GM18858 (cell line): ENCODE results near the gene CREG2.
"Not testable (repeated sequence)": the region's sequence is repeated elsewhere in the genome, so short reads cannot be mapped to it uniquely, and the experiment has no call there.

Source experiments
- ATAC-seq: cut with Tn5 transposase; IDR thresholded peaks from one replicate; pipeline ENCODE4 v1.9.1; 2021; ENCODE audit not compliant: unreplicated experiment

CREG2 gene

DNA sequence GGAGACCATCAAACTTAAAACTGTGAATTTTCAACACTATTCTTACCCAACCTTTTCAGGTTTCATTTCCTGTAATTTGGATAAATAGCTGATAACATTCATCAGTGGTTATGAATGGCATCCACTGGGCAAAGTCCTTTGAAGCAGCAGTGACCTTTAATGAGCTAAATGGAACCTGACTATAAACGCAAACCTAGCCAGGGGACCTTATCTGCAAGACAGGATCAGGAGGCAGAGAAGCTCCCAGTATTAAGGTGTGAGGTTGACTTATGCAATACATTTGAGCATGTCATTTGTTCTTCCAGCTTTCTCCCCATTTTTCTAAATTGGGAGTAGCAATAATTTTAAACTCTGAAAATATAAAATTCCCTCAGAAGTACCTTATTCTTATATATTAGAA lies 38.4 kb downstream of the CREG2 start:
- no peak for ATAC-seq

DNA sequence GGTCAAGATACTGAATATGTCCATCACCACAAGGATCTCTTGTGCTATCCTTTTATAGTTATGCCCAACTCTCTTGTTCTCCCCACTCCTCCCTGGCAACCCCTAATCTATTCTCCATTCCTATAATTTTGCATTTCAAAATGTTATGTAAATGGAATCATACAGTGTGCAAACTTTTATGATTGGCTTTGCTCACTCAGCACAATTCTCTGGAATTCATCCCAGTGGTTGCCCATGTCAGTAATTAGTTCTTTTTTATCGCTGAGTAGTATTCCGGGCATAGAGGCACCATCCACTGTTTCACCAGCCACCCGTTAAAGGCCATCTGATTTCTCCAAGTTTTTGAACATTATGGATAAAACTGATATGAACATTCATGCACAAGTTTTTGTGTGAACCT lies 40.4 kb downstream of the CREG2 start:
- no peak for ATAC-seq

DNA sequence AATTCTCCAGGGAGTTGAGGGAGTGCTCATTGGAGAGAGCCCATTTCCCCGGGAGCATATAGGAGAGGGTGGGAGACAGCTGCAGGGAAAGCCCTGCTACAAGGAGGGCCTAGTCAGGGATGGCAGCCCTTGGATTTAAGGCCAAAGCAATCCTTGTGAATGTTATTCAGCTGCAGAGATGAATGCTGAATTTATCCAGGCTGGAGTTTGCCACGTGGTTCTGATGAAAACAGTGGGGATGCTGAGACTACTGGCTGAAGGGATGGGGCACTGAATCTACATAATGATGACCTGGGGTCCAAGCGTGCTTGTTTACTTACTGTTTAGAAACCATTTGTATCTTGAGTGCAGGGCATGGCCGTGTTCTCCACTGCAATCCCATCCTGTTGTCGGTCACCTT lies 43.2 kb downstream of the CREG2 start:
- no peak for ATAC-seq

DNA sequence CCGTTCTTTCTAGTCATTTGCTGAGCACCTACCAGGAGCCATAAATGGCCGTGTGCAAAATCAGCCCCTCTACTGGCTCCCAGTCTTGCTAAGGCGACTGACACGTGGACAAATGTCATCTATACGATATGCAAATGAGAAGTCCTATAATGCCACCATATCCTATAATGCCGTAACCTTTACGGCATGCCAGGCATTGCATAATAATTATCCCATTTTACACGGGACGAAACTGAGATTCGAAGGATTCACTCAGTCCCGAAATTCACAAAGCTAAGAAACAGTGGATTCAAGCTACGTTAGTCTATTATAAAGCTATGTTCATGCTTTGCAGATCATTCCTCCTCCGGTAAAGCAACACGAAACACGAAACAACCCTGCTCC lies 44.7 kb downstream of the CREG2 start:
- ATAC-seq, result no peak

DNA sequence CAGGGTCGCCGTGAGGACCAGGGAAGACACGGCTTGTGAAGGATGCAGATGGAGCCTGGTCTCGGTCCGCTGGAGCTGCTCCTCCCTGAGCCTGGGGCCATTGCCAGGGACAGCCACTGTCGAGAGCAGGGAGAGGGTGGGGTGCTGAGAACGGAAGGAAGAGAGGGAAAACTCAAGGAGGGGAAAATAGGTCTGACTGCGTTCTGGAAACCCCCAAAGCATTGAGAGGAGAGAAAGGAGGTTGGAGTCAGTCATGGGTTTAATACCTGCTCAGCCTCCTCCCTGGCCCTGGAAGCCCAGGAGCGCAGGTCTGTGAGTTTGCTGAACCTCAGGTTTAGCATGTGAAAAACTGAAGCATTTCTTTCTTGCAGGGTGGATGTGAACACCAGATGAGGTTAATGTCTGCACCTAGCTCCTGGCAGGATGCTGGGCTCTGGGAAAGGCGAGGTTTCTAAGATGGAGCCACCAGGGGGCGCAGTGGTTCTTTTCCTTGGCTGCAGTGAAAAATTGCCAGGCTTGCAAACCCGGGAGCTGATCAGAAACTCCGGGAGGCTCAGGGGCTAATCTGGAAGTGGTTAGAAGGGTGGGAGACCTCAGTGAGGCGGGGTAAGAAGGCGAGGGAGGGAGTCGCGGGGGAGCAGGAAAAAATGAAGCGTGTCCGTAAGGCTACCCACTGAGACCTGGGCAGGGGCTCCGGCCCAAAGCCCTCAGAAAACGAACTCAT lies 45.2 kb downstream of the CREG2 start:
- ATAC-seq, result no peak

DNA sequence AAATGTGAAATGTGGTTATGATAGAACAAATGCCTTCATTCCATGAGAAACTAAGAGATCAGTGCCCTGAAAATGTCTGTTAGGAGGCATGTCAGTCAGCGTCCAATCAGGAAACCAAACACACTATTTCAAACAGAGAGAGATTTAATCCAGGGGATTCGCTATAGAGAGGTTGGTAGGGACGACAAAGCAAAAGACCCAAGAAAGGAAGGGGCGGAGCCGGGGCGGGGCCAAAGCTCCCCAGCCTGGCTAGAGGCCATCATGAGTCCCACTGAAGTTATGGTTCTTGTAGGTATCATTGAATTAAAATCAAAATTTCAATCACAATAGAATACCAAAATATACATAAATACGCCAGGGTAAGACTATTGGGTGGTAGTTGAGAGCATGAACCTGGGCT lies 45.9 kb downstream of the CREG2 start:
- no peak for ATAC-seq

DNA sequence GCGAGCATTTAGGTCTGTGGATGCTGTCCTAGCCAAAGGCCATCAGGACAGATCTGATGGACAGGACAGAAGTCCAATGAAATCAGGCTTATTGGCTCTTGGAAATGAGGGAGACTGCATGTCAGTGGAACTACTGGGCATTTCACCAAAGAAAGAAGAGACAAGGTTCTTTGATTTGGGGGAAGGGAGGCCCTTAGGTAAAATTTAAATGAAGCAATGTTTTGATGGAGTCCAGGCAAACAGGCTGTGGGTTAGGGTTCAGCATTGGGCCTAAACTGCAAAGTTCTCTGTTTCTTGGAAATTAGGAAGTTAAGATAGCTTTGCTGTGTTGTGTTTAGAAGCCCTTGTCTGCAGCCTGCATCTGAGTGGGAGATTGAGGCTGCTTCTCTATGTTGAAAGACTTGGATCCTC lies 47.2 kb downstream of the CREG2 start:
- ATAC-seq, result no peak

DNA sequence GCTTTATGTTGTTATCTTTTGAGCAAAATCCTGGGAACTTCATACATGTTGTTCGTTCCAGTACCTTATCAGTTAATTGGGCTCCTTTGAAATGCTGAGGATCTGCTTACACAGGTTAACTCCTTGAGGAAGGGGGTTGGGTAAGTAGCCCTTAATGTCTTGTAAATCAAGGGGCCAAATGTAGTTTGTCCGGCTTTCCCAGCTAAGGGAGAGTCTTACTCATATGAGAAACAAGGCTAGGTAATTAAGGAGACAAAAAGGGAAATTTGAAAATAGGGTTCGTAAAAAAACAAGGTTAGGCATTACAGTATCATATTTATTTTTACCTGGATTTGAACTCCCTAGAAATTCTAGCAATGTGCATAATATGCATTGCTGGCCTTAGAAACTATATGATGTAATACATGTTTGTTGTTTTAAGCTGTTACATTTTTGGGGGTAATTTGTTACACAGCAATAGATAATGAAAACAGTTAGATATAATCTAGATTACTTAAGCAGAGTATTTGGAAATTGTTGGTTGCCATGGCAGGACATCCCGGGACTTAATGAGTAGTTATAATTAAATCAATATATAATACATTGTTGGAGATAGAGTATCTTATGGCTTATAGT lies 47.9 kb downstream of the CREG2 start:
- ATAC-seq, result no peak

DNA sequence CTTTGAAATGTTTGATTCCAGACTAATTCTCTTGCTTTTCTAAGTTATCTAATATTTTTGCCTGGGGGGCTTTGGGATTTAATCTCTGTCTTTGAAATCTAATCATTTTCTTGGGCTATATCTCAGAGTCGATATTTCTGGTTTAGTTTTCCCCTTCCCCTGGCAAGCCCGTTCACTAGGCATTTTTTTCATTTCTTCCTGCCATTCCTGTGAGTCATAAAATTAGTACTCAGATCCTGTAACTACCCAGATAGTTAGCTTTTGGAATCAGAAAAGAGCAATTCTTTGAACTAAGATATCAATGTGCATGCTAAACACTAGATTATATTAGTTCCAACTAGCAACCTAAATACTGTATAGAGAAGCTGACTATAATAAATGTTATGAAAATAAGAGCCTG lies 49.4 kb downstream of the CREG2 start:
- ATAC-seq, result no peak

DNA sequence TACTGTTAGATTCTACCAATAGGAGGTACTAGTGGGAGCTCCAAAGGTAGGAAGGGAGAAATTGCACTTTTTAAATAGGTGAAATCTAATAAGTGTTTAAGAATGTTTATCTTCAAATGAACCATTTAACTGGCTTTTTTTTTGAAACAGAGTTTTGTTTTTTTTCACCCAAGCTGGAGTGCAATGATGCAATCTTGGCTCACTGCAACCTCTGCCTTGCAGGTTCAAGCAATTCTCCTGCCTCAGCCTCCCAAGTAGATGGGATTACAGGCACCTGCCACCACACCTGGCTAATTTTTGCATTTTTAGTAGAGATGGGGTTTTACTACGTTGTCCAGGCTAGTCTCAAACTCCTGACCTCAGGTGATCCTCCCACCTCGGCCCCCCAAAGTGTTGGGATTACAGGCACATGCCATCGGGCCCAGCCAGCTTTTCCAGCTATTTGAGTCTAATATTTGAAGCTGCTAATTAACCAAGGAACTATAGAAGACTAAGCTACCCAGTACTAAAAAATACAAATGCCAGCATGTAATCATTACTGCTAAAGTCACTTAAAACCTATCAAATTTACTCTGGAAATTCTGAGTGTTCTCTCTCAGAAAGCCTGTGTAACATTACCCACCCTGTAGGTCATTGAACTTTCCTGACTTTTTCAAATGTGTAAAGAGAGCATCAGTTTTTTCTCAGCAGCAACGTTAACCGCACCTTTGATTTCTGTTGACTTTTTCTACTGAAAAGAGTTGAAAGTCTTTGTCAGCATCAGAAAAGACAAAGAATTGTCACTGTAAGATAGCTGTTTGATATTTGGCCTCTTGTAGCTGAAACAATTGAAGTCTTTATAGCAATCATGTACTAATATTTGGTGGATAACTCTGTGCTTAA lies 54.2 kb downstream of the CREG2 start:
- ATAC-seq, result no peak

DNA sequence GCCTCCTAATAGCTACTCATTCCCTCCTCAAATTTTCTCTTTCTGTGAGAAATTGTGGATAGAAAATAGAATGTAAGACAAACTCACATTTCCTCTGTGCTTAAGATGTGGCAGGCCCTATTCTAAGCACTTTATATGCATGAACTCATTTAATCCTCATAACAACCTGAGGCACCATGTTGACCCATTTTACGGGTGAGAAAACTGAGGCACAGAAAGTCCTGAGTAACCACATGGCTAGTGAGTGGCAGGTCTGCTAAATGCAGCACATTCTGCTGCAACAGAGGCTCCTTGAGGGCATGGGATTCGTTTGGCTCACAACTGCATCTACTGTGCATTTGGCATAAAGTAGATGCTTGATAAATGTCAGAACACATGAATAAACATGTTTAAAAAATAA lies 56.1 kb downstream of the CREG2 start:
- ATAC-seq, result no peak

DNA sequence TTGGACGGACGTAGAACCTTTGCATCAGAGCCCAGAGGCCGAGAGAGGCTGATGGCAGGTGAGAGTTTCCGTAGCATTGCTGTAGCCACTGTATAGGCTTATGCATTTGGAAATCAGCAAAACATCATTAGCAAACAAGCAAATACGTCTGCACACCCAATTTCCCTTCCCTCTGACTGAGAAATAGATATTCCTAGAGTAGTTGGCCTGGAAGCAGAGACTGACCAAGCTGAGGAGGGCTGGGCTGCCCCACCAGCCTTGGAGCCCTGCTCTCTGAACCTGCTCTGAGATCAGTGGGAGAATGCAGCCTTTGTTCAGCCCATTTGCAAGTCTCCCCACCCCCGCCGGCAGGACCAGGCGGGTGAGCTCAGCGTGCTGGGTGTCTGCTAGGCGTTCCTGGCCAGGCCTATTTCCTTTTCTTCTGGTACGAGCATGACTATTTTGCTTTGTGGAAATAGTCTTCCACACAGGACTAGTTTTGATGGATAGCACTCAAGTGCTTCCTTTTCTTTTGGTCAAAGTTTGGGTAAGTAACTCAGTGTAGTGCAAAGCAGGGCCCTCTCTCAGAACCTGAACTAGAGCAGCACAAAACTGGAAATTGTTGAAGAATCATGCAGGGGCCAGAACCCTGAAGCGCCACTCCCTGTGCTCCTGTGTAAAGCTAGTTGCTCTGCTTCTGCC lies 56.9 kb downstream of the CREG2 start:
- no peak for ATAC-seq

DNA sequence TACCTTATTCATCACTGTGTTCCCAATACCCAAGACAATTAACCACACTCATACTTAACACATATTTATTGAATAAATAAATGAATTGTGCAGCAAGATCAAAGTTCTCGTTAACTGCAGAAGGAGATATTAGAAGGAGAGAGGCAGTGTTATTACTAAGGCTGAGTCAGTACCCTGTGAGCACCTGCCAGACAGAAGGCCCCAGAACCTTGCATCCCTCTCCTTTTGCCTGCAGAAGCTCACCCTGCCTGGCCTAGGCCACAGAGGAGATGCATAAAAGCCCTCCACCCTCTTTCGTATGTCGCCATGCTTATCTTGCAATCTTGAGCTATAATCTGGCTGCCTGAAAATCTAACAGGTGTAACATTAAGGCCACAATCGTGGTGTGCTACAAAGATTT lies 58.3 kb downstream of the CREG2 start:
- ATAC-seq, result no peak

DNA sequence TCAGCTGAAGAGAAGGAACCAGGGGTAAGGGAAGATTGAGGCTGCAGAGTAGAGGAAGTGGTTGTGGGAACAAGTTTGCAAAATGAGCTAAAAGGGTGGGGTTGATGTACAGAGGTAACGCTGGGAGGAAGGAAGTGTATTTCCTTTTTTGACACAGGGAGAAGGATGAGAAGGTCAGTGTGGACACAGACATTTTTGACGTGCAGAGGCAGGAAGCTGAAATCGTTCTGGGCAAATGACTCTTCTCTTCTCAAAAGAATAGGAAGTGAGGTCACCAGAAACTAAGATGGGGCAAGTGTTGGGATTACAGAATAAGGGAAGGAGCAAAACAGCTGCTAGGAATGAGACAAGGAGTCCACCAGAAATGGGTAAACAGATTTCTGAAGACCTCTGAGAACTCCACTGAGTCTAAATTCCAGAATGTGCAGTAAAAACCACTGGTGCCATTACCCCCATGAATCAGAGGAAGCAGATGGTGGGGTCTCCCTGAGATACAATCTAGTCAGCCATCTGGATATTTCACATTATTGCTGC lies 58.8 kb downstream of the CREG2 start:
- ATAC-seq, result no peak

DNA sequence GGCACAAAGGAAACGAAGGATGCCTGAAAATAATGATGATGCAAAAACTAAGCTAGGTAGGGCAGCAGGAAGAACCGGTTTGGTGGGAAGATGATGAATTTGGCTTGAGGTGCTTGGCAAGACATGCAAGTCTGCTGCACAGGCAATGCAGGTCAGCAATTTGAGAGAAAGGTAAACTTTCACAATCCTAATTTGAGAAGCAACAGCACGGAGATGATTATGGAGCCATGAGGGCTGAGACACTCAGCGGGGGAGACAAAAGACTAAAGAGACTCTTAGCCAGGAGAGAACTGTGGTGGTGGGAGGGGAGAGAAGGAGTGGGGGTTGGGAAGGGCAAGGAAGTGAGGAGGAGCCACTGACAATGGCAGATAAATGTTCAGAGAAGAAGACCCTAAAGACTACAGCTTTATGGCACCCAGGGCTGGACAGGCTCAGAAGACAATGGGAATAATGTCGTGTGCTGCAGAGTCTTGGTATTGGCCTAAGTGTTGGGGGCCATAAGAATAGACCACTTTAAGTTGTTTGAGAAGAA lies 59.4 kb downstream of the CREG2 start:
- ATAC-seq, result no peak

DNA sequence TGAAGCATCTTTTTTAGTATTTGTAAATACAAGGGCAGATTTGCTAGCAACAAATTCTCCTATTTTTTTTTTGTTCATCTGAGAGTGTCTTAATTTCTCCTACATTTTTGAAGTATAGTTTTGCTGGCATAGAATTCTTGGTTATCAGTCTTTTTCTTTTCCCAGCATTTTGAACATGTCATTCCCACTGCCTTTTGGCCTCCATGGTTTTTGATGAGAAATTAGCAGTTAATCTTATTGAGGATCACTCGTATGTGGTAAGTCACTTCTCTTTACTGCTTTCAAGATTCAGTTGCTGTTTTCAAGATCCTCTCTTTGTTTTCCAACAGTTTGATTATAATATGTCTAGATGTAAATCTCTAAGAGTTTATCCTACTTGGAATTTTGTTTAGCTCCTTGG lies 61.9 kb downstream of the CREG2 start:
- no peak for ATAC-seq

DNA sequence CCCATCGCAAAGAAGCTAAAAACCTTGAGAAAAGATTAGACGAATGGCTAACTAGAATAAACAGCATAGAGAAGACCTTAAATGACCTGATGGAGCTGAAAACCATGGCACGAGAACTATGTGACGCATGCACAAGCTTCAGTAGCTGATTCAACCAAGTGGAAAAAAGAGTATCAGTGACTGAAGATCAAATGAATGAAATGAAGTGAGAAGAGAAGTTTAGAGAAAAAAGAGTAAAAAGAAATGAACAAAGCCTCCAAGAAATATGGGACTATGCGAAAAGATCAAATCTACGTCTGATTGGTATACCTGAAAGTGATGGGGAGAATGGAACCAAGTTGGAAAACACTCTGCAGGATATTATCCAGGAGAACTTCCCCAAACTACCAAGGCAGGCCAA lies 70.7 kb downstream of the CREG2 start:
- ATAC-seq, result not testable (repeated sequence)

DNA sequence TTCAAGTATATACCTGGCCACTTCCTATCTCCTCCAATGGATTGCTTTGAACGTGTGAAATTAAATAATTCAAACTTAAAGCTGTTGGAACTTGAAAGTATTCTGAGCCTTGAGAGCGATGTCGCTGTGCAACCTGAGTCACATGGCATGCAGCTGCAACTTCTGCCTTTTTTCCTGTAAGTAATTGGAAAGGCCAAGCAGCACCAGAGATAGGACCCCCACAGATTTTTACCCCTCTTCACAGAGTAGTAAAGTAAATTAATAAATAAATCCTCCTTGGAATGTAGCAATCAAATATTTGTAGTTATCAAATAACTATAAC lies 75.6 kb downstream of the CREG2 start:
- ATAC-seq, result no peak

DNA sequence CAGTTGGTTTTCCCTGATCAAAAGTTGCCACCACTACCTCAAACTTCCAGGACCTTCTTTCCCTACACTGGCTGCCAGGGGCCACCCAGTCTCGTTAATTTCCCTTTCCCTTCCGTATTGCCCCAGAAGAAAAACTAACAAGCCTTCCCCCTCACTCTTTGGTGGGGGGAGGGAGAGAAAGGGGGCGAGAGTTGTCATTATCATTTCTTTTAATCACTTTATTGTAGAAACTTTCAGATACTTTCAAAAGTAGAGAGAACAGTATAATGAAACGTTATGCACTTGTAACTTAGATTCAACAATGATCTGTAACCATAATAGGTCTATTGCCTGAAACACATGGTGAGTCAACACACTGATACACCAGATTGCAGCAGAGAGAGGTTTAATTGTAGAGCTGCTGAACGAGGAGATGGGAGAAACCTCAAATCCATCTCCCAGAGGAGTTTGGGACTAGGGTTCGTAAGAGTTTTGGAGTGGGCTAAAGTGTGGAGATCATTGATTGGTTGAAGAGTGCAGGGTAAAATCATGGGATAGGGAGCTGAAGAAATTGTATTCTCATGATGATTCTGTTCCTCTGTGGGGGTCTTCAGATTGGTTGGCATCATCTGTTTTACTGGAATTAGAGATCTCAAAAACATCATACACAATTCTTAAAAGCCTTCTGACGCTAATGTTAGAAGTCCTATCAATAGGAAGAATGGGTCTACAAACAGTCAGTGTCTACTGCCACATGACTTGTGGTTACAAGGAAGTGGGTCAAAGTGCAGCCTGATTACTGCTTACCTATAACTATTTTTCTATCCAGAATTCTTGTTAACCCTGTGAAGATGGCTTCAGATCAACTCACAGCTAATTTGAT lies 76.2 kb downstream of the CREG2 start:
- ATAC-seq, result no peak
